Testis (tissue), 2 donors: ENCODE data around the gene MED12L.

Experiments used
- CTCF ChIP-seq, 3 experiments: fragments of 450-650 bp in 2 of 3; fragments of 200-600 bp in 1 of 3; sonication (generic) in 1 of 3; IDR thresholded peaks; one replicate each; pipeline ENCODE4 v1.5.1; 2016 to 2019; ENCODE audit warnings: antibody characterized with exemption in 3 of 3, mild to moderate bottlenecking in 2 of 3, moderate library complexity in 1 of 3
- POLR2A ChIP-seq: fragments of 450-650 bp; IDR thresholded peaks from one replicate; pipeline ENCODE4 v1.6.1; 2017; ENCODE audit warnings: antibody characterized with exemption, mild to moderate bottlenecking, moderate library complexity

DNA sequence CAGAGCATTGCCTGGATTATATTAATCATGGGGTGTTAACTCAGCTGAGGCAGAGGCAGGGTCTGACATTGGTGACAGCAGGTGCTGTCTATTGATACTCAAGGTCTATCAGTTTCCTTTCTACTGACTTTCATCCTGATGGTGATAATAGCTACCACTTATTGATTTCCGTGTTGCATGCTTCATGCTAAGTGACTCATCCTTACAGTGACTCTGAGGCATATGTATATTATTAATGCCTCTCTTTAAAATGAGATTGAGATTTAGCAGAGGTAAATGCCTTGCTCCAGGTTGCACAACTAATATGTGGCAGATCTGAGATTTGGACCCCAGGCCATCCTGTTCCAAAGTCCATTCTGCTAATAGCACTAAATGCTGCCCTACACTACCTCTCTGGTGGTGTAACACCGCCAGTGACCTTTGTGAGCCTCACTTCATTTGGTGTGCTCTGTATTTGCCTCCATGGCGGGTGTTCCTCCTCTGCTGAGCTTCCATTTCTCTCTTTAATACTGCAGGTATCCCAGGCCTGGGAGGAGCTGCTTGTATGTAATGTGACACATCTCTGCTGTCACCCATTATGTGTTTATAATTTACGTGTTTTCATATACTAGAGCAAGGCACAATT, 67.1 kb downstream of the MED12L start:
- TF ChIP-seq CTCF (IDR thresholded peaks at IDR 0.05), result no peak
- TF ChIP-seq POLR2A, result no peak
